ENCODE data around the gene ALK.

Gene ALK

GRCh38 chr2:29898999-29899398, 22.4 kb downstream of the ALK start:
- H3K4me2 ChIP-seq (ENCODE audit: low read length) = no peak overlapping the region
- no peak overlapping the region for H3K4me3 ChIP-seq (ENCODE audit: low read depth, low read length, poor library complexity, severe bottlenecking)
- no peaks in the 10 kb centered on the region for H3F3A ChIP-seq (ENCODE audit: insufficient read depth, low read length)
- no peaks in the 10 kb centered on the region for H4K20me1 ChIP-seq (ENCODE audit: insufficient read depth, low read length)
- no peaks in the 10 kb centered on the region for H3K79me2 ChIP-seq (ENCODE audit: insufficient read depth, low read length)
- no peaks in the 10 kb centered on the region for H3K4me1 ChIP-seq (ENCODE audit: insufficient read depth, low read length, severe bottlenecking)
- H3K36me3 ChIP-seq (ENCODE audit: insufficient read depth, low read length) = no peaks in the 10 kb centered on the region
- H3K9me3 ChIP-seq (ENCODE audit: low read length) = no peaks in the 10 kb centered on the region
- H3K27ac ChIP-seq (ENCODE audit: low read depth, low read length, poor library complexity, severe bottlenecking) = no peak overlapping the region
- no peaks in the 10 kb centered on the region for H3K27me3 ChIP-seq (ENCODE audit: insufficient read depth, low read length)
- no peak overlapping the region for H2AFZ ChIP-seq (ENCODE audit: low read length)
- no peak for TF ChIP-seq CTCF (IDR thresholded peaks at IDR 0.05; ENCODE audit: low read length)
- TF ChIP-seq EZH2 (IDR thresholded peaks at IDR 0.05; ENCODE audit: borderline replicate concordance, low read length) = no peak
- no peak overlapping the region for H3K9ac ChIP-seq (ENCODE audit: low read length)
- H3K9me2 ChIP-seq (ENCODE audit: low read depth, low read length) = no peaks in the 10 kb centered on the region

DNA sequence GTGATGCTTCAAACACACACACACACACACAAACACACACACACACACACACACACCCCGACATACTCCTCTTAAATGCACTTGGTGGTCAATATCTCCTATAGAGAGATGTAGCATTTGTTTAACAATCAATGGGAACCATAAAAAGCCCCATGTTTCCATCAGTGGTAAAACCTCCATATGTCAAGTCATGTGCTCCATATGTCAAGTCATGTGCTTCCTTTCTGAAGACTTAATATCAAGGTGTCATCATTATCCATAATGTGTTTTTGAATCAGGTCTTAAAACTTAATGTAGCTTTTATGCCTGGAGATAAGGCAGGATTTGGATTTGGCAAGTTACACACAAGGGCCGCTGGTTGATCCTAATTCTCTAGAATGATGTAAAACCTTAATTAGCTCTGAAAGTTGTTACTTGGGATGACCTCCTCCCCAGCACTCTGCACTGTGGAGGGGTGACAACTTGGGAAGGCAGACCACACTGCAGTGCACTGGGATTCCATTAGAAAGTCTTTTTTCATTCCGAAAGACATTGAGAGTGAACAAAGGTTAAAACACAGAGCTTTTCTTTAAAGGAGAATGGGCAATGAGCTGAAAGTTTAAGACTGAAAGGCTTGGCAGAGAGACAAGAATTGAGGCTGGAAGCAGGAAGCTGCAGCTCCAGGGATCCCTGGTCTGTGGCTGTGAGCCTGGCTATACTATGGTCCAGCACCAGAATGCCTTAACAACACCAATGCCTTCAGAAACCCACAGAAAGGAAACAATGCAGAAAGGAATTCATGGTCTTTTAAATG, 26.4 kb downstream of the ALK start:
- TF ChIP-seq EZH2 (IDR thresholded peaks at IDR 0.05; ENCODE audit: borderline replicate concordance, low read length) = no peak
- Histone ChIP-seq H3K27ac (ENCODE audit: low read depth, low read length, poor library complexity, severe bottlenecking) (no peak overlapping the region), H3K27me3 (ENCODE audit: insufficient read depth, low read length) (no peaks in the 10 kb centered on the region), H3K9me3 (ENCODE audit: low read length) (no peaks in the 10 kb centered on the region), H3K36me3 (ENCODE audit: insufficient read depth, low read length) (no peaks in the 10 kb centered on the region), H2AFZ (ENCODE audit: low read length) (no peak overlapping the region), H3K4me1 (ENCODE audit: insufficient read depth, low read length, severe bottlenecking) (no peaks in the 10 kb centered on the region), H3K9ac (ENCODE audit: low read length) (no peak overlapping the region), H3K9me2 (ENCODE audit: low read depth, low read length) (no peaks in the 10 kb centered on the region), H4K20me1 (ENCODE audit: insufficient read depth, low read length) (no peaks in the 10 kb centered on the region), H3K79me2 (ENCODE audit: insufficient read depth, low read length) (no peaks in the 10 kb centered on the region), H3F3A (ENCODE audit: insufficient read depth, low read length) (no peaks in the 10 kb centered on the region), H3K4me3 (ENCODE audit: low read depth, low read length, poor library complexity, severe bottlenecking) (no peak overlapping the region), H3K4me2 (ENCODE audit: low read length) (no peak overlapping the region)

- no peak overlapping the region for H2AFZ ChIP-seq (ENCODE audit: low read length)
- no peak overlapping the region for H3K27ac ChIP-seq (ENCODE audit: low read depth, low read length, poor library complexity, severe bottlenecking)
- no peaks in the 10 kb centered on the region for H3K9me2 ChIP-seq (ENCODE audit: low read depth, low read length)
- no peaks in the 10 kb centered on the region for H3K36me3 ChIP-seq (ENCODE audit: insufficient read depth, low read length)
- H3K9me3 ChIP-seq (ENCODE audit: low read length) = no peaks in the 10 kb centered on the region
- H3K4me1 ChIP-seq (ENCODE audit: insufficient read depth, low read length, severe bottlenecking) = no peaks in the 10 kb centered on the region
- no peak overlapping the region for H3K4me3 ChIP-seq (ENCODE audit: low read depth, low read length, poor library complexity, severe bottlenecking)
- H3F3A ChIP-seq (ENCODE audit: insufficient read depth, low read length) = no peaks in the 10 kb centered on the region
- H3K27me3 ChIP-seq (ENCODE audit: insufficient read depth, low read length) = no peaks in the 10 kb centered on the region
- H3K4me2 ChIP-seq (ENCODE audit: low read length) = no peak overlapping the region
- no peak for TF ChIP-seq EZH2 (IDR thresholded peaks at IDR 0.05; ENCODE audit: borderline replicate concordance, low read length)
- no peak for TF ChIP-seq CTCF (IDR thresholded peaks at IDR 0.05; ENCODE audit: low read length)
- H3K9ac ChIP-seq (ENCODE audit: low read length) = no peak overlapping the region
- no peaks in the 10 kb centered on the region for H3K79me2 ChIP-seq (ENCODE audit: insufficient read depth, low read length)
- H4K20me1 ChIP-seq (ENCODE audit: insufficient read depth, low read length) = no peaks in the 10 kb centered on the region
Observed at GRCh38 chr2:29892585-29893259, 28.7 kb downstream of the ALK start.
